Astrocyte of the cerebellum (primary cell): ENCODE measurements around the gene NLRC5.

Experiments
- DNase-seq: peaks from one replicate; pipeline ENCODE4 v3.0.0-alpha.2; 2011; ENCODE audit warnings: low read depth
- H3K4me3 ChIP-seq: 2 replicates; pipeline ENCODE4 v1.5.1; 2011; ENCODE audit warnings: mild to moderate bottlenecking, low read depth, low read length, moderate library complexity
- CTCF ChIP-seq: IDR thresholded peaks from 2 replicates; pipeline ENCODE4 v1.5.1; 2012; ENCODE audit warnings: low read length, low read depth, moderate library complexity, mild to moderate bottlenecking; ENCODE audit errors: missing control alignments
- in situ Hi-C: cut with HindIII; loops from 2 replicates; pipeline ENCODE4 v1.10.0; 2017; ENCODE audit warnings: low sequenced_read_pairs

The NLRC5 gene

GRCh38 chr16:57087003-57087402 lies 97.6 kb downstream of the NLRC5 start:
- DNase-seq: no peak
- in situ Hi-C loops: no loop called here
- H3K4me3 ChIP-seq: no peak overlapping the region
- no peak for TF ChIP-seq CTCF

- no peak for TF ChIP-seq CTCF
- no peak for DNase-seq
- H3K4me3 ChIP-seq: no peak overlapping the region
- in situ Hi-C loops: no loop called here
These were observed 100.0 kb downstream of the NLRC5 start for GRCh38 chr16:57089406-57089805.

GRCh38 chr16:57091200-57091974 lies 102.0 kb downstream of the NLRC5 start:
- in situ Hi-C loops: no loop called here
- TF ChIP-seq CTCF: no peak
- DNase-seq: no peak
- H3K4me3 ChIP-seq: peak overlapping the region; percentile 55

- in situ Hi-C loops: no loop called here
- no peak for DNase-seq
- H3K4me3 ChIP-seq: peak within 1 kb of the TSS; percentile 55
- TF ChIP-seq CTCF: no peak
These were observed 102.8 kb downstream of the NLRC5 start, which contains the start of gene CPNE2 for GRCh38 chr16:57091975-57092785. Gene CPNE2, plus strand, starts transcription at chr16:57092583. Its CDS starts 18,160 bp downstream, at chr16:57110743.

GRCh38 chr16:57092786-57093411 lies 103.5 kb downstream of the NLRC5 start:
- in situ Hi-C loops: no loop called here
- H3K4me3 ChIP-seq: peak overlapping the region; percentile 55
- DNase-seq: no peak
- peak; percentile 46 for TF ChIP-seq CTCF
